HG02571 (cell line): ENCODE measurements around the gene NALCN.

ENCODE experiments used
- ATAC-seq: cut with Tn5 transposase; IDR thresholded peaks from one replicate; pipeline ENCODE4 v1.9.1; 2021; ENCODE audit warnings: mild to moderate bottlenecking, moderate library complexity; ENCODE audit not compliant: unreplicated experiment

The NALCN gene

DNA sequence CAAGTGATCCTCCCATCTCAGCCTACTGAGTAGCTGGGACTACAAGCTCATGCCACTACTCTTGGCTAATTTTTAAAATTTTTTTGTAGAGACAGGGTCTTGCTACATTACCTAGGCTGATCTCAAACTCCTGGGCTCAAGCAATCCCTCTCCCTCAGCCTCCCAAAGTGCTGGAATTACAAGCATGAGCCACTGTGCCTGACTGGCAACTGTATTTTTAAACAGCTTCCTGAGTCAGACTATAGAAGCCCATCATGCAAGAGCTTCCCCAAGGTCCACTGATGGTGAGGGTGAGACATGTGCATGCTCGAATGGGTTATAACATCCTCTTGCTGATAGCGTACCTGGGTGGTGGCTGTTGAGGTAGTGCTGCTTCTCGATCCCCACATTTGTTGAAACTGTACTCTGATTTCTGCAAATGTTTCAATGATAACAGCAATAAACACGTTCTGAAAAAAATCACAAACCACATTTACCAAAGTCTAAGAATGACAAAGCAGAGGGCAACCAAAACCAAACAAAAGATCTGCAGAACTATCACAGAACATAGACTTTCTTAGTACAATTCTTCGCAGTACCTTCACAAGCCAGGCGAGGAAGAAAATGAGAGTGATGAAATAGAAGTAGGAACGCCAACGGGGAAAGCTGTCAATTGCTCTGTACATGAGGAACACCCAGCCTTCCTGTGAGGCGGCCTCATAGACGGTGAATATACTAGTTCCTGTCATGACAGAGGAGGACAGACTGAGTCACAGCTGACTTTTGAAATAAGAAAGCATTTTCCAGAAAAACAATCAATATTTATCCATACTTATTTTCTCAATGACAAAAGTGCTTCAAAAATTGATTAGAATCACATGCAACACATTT lies 124.4 kb downstream of the NALCN start:
- no peak for ATAC-seq

DNA sequence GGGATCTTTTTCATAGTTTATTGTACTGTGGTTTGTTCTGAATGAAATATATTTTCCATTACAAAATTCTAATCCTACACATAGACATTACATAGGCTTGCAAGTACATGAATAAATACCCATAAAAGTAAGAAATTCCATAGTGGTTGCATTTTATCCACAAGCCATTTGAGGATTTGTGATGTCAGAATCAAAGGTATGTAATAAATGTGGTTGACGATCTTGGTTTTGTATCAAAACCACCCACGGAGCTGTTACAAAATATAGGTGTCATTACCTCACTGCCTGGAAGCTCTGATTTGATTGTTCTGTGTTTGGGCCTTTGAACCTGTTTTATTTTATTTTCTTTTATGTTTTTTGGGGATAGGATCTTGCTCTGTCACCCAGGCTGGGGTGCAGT lies 125.1 kb downstream of the NALCN start:
- ATAC-seq: no peak

DNA sequence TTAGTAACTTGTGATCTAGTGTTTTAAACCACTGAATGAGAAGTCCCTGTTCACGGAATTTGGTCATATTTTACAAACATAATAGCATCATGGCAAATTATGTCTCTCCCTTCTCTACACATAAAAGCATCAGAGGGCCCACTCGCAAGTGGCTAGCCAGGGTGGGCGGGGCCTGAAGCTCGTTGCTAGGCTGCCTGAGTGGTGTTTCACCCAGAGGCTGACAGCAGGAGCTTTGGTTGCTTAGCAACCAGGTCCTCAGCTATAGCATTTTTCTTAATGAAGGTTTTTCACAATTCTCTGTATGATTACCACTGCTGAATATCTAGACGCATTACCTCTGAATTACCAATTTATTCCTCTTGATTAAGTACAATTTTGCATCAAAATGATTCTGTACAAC lies 126.5 kb downstream of the NALCN start:
- ATAC-seq: no peak

DNA sequence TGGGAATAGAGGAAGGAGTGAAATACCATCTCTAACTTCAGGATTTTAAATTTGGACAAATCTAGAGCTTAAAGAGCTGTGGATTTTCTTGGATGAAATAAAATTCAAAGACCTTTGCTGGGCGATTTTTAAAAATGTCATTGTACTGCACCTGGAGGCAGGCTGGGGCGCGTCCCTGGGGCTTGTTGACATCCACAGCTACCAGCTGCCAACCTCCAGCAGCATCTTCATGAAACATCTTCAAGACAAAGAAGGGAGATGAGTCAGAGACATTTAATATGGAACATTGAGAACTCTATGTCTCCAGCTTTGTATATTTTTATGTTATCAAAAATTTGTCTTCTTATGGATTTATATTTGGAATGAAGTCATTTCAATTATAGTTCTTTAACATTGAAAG lies 132.5 kb downstream of the NALCN start:
- no peak for ATAC-seq

DNA sequence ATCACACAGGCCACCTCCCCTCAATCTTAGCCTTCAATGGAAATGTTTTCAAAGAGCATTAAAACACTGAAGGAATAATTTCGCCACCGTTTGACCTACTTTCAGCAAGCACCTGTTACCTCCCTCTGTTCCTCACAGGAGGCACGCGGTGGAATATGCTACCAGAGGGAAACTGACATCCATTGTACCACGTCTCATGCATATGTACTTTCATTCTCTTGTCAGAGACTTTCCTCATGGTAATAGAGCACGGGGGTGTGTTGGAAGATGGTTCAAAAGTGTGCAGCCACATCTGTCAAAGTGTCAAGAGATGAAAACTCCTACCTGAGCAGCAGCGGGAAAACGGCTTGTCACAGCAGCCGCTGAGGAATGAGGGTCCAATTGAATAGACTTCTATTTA lies 143.4 kb downstream of the NALCN start:
- ATAC-seq: no peak

DNA sequence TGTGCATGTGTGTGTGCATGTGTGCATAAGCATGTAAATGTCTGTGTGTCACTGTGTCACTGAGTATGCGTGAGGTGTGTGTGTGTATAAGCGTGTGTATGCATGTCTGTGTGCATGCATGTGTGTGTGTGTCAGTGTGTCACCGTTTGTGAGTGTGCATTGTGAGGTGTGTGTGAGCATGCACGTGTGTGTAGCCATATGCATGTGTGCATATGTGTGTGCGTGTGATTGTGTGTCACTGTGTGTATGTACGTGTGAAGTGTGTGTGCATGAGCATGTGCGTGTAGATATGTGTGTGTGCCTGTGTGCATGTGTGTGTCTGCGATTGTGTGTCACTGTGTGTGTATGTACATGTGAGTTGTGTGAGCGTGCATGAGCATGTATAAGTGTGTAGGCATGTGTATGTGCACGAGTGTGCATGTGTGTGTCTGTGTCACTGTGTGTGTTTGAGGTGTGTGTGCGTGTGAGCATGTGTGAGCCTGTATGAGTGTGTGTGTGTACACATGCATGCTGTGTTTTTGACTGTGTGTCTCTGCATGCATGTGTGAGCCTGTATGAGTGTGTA lies 144.5 kb downstream of the NALCN start:
- ATAC-seq: no peak

DNA sequence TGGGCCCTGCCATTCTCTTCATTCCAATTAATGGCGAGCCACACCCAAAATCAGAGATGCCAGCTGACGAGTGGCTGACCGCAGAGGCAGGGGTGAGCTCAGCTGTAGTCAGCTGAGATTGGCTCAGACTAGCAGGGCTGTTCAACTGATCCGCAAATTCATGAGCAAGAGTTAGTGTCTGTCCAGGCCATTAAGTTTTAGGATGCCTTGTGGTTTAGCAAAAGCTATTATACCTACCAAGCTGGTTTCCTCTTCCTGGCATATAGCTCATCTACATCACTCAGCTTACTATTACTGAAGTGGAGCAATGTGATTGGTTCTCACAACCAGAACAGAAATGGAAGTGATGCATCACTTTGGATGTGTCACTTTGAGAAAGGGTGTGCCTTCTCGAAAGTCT lies 148.7 kb downstream of the NALCN start:
- ATAC-seq: no peak

DNA sequence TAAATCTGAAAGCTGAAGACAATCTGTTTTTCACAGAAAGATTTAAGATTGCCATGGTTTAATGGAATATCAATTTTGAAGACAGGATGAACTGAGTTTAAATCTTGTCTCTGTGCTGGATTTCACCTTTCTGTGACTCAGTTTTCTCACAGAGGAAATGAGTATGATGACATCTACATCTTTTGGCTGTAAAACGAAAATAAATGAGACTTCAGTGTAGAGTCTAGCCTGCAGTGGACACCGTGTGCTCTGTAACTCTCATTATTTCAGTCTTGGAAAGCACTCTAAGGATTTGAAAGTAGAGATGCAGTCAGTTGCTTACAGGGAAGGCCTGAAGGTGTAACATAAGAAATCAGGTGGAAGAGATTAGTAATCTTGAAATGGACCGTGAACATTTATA lies 150.4 kb downstream of the NALCN start:
- ATAC-seq: no peak

DNA sequence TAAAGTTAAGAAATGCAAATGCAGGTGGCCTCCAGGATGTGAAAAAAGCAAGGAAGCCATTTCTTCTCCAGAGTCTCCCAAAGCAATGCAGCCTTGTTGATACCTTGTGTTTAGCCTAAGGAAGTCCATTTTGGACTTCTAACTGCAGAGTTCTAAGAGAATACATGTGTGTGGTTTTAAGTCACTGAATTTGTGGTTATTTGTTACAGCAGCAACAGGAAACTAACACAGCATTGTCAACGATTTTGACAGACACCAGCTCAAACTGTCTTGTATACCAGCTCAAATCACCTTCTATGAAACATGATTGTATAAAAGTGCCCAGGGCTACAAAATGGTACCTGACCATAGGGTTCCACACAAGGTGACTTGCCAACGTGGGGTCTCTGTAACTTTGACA lies 151.4 kb downstream of the NALCN start:
- ATAC-seq: no peak

DNA sequence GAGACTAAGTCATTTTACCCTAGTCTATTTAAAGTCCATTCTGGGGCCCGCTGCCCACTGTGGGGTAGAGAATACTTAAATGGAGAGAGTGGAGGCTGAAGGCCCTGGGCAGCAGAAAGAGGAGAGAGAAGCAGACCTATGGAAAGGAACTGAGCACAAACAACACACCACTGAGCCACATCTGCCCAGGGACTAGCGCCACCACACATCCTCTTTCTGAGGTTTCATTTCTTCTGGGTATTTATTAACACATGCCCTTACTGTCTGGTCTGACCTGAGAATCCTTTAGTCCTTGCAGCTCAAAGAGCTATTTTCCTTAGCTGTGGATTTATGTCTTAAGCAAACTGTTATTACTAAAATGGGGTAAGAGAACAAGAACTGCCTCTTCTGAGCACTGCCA lies 154.0 kb downstream of the NALCN start:
- ATAC-seq: peak; percentile 45

DNA sequence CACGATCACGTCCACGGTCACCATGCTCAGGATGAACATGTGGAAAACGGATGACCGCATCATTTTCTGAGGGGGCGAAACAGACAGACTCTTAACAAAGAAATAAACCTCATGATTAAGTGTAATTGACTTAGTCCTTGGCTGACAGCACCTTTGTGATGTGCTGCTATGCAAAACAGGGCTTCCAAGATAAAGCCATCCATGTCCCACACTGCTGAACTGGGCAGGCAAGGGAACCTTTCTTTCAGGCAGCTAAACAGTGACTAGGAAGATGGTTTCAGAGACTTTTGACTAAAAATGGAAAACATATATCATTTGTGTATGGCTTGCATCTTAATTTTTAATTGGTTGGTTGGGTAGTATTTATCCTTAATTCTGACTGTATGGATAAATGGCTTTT lies 157.8 kb downstream of the NALCN start:
- no peak for ATAC-seq

DNA sequence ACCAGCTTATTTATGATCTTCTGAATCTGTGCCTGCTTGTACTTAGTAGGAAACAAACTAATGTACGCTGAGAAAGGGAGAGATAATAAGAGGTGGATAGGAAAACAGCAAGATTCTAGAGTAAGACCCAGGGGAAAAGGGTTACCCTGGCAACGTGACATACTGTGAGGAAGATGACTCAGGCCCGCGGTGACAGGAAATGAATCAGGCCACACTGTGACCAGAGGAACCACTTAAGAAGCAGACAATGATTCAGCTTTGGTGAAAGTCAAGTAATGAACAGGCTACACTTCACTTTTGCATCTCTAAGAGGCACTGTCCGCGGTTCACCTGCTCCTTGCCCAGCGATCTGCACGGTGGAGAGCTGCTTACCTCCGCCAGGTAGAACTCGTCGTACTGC lies 158.2 kb downstream of the NALCN start:
- ATAC-seq: peak; percentile 98

DNA sequence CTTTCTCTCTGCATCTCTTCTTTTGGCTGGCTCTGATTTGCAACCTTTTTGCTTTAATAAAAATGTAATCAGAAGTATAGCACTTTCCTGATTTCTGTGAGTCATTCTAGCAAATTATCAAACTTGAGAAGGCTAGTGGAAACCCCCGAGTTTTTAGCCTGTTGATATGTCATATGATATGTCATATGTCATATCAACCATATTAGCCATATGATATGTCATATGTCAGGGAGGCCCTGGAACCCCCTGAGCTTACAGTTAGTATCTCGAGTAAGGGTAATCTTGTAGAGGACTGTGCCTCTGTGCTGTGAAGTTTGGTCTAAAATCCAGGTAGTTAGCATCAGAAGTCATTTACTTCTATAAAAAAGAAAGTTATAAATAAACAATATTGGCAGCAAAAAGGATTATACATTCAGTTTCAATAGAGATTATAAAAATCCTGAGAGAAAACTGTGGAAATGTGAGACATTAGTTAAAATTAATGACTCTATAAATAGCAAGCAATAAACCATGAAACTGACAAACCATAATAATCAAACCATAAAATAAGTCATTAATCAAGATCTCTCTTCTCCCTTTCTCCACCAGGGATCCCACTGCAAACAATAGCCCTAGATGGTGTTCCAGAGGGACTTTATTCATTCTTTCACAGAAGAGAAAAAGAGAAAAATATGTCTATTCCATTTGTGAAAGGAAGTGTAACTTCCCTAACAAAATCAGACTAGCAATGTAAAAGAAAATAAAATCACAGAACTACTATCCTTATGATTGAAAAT lies 167.4 kb downstream of the NALCN start:
- no peak for ATAC-seq

DNA sequence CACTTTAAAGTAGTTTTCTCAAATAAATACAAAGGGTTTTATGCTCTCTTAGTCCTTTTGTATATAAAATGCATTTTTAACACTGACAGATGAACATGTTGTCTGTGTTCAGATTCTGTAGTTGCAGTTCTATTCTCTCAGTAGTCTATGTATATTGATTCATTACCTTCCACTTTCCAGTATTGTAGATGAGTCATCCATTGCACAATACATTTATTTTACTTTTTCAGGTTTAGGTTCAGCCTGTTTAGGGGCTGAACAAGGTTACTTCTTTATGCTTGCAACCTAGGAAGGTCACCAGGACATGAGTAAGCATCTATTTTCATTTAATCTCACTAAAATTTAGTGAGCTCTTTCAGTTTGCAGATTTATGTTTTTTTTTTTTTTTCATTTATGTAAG lies 173.6 kb downstream of the NALCN start:
- ATAC-seq: no peak

DNA sequence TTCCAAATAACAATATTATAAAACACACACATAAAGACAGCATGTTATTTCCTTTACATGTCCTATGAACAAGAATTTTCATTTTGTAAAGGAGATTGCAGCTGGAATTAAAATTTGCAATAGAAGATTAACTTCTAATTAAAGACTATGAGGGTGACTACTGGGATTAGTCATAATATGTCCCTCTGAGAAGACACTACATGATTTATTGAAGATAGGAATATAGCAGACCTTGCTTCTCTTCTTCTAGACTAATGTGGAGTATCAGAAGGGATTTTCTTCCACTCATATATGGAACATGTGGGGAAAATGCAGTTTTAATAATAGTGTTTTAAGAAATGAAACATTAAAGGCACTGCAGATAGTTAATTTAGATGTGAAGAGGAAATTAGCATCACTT lies 177.8 kb downstream of the NALCN start:
- ATAC-seq: no peak

DNA sequence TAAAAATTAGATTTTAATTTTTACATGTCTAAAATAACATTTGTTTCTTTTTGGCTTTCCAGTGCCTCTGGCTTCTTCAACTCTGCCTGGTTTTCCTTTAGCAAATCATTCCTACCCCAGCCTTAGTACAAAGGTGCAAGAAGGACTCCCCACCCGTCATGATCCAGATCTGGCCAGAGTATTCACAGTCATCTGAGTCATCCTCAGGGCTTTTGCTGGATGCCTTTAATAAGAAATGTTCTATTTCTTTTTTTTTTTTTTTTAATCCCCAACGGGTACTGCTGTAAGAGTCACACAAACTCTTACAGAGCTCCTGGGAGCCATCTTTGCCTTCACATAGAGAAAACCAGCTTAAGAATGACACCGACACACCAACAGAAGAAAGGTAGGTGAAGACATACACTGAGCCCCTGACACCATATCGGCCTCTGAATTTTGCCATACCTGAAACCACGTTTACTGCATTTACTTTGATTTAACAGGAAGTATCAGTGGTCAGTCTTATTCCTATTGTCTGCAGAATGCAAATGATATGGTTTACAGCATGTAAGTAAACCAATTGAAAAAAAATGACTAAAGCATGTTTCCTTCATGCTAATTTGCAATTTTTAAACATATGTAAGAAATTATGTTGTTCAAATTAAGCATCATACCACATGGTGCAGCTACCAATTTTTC lies 184.4 kb downstream of the NALCN start:
- ATAC-seq: no peak

DNA sequence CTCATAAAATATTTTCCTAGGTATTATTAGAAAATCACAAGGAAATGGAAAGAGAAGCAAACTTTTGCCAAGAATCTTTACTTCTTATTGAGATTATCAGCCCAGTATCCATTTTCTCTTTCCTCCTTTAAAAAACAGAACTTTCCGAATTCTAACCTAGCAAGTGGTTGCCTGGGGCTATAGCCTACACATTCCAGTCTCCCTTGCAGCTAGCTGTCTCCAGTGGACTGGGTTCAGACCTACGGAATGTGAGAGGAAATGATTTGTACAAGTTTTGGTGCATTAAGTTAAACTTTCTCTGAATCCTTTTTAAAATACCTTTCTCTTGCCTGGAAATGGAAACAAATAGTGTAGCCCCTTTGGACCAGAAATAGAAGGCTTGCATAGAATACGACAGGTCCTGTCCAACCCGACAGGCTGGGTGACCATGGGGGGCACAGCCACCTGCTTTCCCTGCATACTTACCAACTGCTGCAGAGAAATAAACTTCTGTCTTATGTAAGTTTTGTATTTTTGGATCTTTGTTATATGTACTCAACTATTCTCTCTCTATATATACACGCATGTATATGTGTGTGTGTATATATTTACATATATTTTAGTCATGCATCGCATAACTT lies 185.9 kb downstream of the NALCN start:
- ATAC-seq: no peak

DNA sequence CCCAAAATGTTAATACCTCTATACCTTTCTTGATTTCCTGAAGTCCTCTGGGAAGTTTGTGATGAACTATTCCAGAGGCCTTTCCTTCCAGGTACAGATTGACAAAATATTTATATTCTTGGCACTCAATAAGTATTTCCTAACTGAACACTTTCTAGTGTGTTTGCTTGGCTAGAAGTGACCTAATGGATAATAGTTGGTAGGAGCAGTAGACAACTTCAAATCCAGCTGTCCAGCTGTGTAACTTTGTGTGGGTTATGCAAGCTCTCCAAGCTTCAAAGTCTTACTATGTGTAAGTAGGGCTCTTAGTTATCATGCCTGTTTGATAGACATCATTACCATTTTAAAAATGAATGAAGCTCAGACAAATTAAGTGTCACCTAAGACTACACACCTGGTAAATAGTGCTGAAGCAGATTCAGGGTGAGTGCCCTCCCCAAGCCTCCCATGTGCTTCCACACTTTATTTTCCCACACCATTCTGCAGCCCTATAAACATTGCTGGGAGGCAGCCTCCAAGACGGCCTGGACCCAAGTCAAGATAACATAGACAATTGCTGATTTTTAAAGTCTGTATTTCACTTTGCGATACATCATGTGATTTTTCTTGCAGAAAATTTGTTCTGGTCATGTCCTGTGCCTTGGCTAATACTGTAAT lies 196.6 kb downstream of the NALCN start:
- ATAC-seq: no peak

DNA sequence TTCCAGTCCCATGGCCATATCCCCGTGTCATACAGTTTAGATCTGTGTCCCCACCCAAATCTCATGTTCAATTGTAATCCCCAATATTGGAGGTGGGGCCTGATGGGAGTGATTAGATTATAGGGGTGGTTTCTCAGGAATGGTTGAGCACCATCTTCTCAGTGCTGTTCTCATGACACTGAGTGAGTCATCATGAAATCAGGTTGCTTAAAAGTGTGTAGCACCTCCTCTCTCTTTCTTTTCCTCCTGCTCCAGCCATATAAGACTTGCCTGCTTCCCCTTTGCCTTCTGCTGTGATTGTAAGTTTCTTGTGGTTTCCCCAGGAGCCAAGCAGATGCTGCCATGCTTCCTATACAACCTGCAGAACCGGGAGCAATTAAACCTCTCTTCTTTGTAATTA lies 197.8 kb downstream of the NALCN start:
- ATAC-seq: no peak

DNA sequence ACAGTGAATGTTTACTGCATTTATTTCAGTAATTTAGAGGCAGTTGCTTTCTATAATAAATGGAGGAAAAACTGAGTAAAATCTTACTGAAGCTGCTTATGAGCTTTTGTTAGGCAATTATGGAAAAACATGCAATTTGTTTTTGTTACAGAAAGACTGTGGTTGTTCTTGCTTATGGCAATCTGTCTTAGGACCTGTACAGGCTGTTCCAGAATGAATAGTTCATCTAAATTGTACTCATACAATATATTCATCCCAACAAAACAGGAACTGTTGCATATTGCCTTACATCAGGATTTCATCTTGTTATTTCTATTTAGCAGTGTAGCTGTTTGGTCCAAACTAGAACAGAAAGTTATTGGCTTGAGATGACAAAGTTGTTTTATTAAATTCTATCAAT lies 199.2 kb downstream of the NALCN start:
- ATAC-seq: no peak

DNA sequence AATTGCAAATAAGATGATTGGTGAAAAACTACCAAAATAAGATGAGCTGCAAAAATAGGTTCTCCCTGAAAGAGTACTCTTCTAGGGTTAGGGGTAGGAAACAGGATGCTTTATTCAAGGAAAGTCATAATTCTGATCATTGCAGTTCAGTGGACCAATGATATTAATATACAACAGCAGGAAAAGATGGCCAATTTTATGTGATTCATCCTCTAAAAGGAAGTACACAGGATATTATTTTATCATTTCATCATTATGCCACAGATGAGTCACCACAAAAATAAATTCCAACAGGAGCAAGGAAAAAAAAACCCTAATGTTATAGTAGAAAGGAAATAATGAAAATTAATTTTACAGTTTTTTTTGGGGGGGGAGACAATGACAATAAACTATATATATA lies 205.0 kb downstream of the NALCN start:
- ATAC-seq: no peak
